ENCODE measurements around the gene RARG.
A peak's percentile ranks its signal among the peaks of the same experiment; 100 is the strongest.

Gene RARG

DNA sequence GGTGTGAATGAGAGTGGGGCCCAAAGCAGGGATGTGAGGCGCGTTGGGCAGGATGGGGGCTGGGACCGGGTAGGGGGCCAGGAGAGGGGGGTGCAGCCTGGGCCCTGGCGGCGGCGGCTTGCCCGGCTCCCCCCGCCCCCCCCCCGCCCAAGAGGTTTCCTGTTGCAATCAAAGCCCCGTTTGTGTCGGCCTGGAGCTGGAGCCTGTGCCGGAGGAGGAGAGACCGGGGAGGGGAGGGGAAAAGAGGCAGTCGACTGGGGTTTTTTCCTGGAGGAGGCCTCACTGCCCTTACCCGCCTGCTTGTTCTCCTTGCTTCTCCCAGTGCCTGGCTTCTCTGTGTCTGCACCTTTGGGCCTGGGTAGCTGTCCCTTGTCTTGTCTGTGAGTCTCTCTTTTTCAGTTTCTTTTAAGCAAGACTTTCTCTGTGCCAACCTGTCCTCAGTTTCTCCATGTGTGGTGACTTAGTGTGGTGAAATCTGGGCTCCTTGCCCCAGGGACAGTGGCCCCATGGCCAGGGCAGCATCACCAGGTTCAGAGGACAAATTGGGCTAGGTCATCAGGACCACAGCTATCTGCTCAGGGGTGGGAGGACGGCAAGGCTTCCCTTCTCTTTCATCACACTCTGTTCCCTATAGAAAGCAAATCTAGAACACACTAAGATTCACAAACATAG is 8.5 kb downstream of the RARG start:
- DNase-seq: no peak

DNA sequence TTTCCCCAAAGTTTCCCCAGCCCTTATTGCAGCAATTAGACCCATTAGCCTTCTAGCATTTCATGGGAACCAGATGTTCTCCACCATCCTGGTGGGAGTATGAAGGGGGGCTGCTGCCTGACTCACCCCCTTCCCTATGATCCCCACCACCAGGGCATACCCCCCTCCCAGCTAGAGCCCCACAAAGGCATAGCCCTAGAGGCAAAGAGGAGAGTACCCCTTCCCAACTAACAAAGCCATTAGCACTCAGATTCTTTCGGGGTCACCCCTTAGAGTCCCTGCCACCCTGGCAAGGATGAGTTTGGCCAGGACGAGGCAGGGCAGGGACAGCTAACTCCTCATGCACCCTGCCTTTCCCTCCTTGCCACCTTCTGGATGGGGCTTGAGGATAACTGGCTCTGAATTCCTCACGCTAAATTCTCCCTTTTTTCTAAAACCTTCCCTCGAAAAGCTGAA is 9.2 kb downstream of the RARG start:
- no peak for DNase-seq

DNA sequence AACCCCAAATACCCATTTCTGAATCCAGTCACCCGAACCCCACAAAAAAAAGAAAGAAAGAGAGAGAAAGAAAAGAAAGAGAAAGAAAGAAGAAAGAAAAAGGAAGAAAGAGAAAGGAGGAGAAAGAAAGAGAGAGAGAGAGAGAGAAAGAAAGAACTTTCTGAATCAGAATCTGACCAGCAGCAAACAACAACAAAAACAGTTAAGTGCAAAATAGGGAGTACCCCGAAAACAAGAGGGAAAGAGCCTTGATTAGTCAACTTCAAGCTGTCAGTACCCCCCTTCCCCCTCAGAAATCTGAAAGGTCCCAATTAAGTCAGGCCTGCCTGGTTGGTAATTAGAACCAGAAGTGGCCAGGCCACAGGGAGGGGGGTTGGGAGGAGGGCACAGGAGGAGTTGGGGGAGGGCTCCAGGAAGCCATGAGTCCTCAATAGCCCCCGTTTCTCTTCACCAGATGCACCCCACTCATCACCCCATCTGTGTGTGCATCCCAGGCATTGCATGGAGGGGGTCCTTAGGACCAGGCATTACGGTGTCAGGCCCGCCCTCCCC is 9.8 kb downstream of the RARG start:
- DNase-seq: no peak

DNA sequence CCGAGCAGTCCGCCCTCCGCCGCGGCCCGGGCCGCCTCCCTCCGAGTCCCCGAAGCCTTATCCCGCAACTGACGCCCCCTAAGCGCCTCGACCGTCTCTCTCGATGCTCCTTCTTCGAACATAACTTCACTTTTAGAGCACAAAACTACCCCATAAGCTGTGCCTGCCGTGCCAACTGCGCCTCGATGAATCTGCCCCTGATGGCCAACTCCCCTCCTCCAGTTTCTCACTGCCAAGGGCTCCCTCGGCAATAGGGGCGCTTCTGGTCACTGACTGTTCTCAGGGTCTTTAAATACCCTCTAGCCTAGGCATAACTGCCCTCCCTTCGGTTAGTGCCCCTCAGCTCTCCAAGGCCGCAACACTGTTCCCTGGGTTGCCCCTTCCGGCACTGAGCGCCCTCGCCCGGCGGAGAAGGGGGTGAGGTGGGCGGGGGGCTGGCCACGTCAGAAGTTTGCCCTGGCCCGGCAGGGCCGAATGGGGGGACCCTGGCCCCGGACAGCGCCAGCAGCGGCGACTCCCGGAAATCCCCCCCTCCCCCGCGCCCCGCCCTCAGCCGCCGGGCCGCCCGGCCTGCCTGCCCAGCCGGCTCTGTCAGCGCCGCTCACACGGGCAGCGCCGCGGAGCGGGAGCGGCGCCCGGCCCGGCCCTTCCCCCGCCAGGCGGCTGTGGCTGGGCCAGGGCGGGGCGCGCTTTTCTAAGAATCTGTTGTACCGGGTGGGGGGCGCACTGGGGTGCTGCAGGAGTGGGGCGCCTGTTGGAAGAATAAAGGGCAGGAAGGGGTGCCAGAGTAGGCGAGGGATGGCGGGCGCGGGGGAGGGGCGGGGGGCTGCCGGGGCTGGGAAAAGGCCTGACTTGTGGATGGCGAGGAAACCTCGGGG is 10.6 kb downstream of the RARG start:
- no peak for DNase-seq

DNA sequence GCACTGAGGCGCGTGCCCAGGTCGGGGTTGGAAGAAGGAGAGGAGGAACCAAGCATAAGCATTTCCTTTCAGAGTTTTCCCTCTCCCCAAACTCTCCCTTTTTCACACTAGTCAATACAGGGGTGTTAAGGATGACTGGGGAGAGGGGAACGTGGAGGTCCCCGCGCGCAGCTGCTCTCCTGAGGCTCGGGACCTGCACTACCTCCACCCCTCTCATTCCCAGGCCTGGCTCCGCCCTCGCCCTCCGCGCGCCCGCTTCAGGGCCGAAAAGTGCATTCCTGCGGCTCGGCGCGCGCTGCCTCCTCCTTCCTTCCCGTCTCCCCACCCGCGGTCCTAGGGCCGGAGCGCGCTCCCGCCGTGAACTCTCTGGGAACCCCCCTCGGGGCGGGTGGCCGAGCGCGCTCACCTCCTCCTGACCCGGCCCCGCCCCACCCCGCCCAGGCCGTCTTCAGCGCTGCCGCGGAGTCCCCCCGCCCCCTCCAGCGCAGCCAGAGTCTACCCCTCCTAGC is 11.3 kb downstream of the RARG start:
- peak in 1 of 2 experiments; percentile 57 for DNase-seq

DNA sequence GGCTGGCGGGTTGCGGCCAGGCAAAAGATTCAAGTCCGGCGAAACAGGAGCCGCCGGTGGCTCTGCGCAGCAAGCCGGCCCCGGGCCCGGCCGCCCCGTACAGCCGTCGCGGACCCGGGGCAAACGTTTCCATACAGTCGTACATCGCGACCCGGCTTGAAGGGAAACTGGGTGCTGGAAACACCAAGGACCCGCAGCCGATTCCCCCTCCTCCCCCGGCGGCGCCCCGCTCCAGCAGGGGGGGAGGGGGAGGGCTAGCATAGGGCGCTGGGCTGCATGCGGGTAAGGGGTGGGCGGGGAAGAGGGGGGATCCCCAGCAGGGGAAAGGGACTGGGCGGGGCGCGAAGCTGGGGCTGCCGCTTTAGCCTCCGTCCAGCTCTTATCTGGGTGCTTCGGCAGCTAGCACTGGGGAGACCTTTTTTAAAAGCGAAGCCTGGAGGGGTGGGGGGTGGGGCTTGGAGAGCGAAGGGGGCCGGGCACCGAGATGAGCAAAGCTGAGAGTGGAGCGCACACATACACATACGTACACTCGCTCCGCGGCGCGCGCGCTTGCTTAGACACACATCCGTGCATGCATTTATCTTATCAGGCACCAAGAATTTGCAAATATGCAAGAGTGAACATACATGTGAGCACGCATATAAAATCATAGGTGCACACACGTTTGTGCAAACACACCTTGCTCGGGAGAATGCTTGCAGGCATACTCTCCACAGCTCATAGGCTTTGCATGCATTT is 11.9 kb downstream of the RARG start:
- peak in 1 of 2 experiments; percentile 81 for DNase-seq

DNA sequence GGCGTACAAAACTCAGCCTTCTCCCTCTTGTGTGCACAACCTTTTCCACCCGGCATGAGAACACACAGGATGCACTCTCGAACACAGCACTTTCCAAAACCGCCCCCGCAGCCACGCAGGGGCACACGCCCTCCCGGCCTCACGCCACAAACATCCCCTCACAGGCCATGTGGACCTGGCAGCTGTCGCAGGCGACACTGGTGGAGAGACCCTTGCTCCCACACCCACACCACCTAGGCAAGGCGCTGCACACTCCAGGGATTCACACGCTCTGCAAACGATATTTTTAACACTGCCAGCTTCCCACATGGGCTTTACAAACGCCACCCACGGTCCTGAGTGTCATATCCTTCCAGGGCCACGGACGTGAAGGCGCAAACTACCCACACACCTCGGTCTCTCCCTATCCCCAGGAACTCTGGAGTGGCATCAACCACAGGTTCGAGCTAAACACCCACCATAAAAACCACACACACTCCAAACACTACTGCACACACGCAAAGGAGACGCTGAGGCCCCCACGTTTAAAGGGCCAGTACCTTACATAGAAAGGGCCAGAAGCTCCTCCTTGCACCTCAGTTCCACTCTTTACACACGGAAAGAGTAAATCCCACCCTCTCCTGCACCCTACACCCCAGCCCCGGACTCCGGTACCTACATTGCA is 12.6 kb downstream of the RARG start:
- DNase-seq: no peak

DNA sequence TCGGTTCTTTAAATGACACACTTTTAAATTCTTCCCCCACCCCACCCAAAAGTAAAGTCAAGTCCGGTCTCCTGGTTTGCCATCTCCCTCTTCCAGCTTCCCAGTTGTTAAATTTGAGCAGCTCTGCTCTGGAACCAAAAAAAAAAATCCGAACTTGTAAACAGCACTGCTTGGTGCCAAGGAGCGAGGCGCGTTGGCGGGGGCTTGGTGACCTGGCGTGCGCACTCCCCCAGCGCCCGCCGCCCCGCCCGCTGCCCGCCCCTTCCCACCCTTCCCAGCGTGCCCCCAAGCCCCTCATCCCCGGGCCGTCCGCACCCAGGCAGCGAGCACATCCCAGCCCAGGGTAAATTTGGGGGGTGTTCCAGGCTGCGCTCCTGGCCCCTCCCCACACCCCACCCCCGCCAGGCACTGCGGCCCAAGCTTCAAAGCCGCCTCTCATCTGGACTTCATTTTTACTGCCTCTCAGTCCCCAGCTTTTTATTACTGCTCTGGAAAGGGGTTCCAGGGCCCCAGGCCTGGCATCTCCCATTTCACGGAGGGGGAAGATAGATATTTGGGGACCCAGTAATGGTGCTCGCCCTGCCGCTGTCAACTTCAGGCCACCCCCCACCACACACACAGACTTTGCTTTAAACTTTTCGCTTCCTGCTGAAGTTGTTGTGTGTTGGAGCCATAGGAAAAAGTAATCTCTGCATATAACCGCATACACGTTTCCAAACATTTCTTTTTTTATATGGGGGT is 13.3 kb downstream of the RARG start:
- DNase-seq: no peak

DNA sequence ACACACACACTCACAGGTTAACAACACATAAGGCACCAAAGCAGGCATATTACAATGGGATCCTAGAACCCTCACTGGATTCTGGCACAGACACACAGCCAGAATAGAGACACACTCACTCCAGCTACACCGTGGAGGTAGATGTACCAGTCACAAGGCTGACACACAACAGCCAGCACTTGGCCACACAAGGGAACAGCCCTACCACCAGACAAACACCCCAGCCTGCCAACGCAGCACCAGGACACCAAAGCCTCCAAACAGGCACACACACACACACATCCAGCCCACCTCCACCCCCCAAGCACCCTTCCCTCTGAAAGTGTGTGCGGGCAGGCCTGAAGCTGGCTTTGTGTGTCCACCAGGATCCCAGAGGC is 14.1 kb downstream of the RARG start:
- DNase-seq: no peak

DNA sequence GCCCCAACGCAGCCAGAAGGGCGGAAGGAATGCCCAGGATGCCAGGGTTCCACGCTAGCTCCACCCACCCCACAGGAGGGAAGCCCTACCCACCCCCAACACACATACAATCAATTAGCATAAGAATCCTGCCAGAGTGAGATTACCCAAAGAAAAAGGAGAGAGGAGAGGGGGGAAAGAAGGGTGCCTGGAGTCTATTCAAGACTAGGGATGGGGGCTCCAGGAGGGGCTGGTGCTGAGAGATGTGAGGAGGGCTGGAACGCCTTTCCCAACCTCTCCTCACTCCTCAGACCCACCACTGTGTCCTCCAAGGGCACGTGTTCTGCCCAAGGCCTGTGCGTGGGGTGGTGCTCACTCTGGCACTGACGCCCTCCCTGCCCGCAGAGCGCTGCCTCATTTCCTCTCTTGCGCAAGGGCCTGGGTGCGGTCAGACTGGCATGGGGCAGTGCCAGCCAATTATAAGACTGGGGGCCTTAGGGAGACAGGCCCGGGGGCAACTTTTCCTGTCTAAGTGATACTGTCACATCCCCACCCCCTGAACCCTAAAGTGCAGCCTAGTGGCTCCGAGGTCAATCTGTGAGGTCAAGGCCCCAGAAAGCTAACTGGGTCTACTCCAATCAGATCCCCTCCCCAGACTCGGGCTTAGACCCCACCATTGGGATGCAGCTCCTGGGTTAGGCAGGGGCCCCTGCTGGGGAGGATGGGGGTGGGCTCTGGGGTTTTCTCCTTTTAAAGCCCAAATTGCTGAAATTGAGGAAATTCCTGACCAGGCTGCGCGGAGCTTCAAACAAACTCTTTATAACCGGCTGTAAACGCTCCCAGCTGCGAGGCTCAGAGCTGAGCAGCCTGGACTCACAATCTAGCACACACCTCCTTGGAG is 14.7 kb downstream of the RARG start:
- no peak for DNase-seq

DNA sequence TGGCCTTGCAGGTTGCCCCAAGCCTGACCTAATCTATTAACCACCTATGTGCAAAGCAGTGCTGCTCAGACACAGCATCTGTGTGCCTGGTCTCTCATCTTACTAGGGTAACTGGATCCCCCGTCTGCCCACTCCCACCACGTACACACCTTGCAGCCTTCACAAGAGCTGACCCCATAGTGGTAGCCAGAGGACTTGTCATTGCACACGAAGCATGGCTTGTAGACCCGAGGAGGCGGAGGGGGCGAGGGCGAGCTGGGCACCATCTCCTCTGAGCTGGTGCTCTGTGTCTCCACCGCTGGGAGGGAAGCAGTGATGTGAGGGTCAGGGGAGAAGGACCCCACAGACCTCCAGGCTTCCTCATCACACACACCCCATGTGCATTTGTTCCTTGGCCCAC is 16.5 kb downstream of the RARG start:
- DNase-seq: no peak

DNA sequence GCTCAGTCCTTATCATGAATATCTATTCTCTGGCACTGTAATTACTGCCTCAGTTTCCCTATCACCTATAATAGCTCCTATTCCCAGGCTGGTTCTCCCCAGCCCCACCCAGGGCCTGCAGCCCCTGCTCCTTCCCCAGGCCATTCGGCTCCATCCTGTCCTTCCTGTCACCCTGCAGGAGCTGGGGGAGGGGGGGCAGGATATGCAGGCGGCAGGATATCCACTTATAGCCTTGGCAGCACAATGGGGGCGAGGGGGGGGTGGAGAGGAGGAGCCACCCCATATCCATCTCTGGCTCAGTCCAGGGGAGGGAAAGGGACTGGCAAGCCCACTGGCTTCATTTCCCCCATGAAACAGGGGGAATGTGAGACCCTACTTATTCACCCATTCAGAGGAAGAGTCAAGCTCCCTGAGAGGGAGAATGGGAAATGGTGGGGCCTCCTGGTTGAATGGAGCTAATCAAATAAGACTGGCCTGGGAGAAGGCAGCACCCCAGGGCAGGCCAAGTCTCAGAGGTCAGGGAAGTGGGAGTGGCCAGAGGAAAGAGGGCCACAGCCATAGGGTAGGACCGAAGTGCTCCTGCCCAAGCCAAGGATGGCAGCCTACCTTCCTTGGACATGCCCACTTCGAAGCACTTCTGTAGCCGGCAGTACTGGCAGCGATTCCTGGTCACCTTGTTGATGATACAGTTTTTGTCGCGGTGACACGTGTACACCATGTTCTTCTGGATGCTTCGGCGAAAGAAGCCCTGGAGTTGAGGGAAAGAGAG is 17.1 kb downstream of the RARG start:
- DNase-seq: no peak

DNA sequence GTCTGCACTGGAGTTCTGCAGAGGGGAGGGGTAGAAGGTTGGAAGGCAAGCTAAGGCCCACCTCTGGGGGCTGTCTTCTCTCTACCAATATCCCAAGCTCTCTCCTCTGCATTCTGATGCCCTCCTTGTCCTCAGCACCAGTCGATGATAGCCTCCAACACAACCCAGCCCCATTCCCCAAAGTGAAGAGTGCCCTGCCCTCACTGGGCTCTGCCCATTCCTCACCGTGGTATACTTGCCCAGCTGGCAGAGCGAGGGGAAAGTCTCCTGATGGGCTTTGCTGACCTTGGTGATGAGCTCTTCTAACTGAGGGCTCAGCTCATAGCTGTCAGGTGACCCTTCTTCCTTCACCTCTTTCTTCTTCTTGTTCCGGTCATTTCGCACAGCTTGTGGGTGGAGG is 17.8 kb downstream of the RARG start:
- DNase-seq: no peak

DNA sequence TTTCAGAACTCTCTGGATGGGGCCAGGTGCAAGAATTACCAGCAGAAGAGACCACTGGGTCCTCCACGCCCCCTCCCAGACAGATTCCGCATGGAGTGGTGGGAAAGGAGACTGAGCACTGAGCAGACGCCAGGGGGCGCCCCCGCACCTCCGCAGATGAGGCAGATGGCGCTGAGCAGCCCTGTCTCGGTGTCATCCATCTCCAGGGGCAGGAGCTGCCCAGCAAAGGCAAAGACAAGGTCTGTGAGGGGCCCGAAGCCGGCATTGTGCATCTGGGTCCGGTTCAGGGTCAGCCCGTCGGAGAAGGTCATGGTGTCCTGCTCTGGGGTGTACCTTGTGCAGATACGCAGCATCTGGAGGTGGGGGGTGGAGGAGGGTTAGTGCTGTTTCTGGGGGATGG is 18.7 kb downstream of the RARG start:
- peak in 1 of 2 experiments; percentile 19 for DNase-seq

DNA sequence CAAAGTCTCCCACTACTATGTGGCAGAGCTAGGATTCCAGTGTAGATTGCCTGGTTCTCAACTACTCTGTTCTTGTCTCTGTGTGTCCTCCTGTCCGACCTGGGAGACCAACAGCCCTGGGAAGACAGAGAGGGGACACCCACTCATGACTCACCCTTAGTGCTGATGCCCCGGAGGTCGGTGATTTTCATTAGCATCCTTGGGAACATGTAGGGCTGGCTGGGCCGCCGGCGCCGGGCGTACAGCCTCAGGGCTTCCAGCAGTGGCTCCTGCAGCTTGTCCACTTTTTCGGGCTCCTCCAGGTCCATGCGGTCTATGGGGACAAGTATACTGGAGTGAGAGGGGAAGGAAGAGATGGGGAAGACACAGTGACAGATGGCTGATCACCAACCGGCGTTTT is 19.1 kb downstream of the RARG start:
- DNase-seq: no peak

DNA sequence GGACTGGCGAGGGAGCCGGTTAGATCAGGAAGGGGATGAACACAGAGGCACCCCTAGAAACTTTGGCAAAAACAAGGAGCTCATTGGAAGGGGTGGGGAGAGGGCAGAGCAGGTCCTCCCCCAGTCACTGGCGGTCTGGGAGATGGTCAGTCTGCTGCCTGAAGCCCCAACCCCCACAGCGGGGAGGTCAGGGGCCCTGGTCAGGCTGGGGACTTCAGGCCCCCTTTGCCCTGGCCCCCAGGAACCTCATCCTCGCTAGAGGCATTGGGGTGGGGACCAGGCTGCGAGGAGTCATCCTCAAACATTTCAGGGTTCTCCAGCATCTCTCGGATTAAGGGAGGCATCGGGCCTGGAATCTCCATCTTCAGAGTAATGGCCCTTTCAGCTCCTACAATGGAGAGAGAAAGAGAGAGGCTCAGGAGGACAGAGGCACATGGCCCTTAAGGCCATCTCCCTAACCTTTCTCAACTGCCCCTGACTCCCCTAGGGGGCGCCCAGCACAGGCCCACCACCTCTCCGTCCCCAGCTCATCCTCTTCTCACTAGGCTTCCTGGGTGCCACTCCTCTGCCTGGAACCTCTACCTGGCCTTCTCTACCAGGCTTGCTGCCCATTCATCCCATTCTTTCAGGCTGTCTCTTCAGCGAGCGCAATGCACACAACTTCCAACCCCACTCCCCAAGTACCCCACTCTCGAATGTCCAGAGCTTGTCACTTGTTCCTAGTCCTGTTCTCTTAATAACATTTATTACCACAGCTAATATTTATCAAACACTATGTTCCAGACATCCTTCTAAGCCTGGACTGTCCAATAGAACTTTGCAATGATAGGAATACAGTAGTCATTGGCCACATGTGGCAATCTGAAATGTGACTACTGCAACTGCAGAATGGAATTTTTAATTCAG is 20.3 kb downstream of the RARG start:
- no peak for DNase-seq

DNA sequence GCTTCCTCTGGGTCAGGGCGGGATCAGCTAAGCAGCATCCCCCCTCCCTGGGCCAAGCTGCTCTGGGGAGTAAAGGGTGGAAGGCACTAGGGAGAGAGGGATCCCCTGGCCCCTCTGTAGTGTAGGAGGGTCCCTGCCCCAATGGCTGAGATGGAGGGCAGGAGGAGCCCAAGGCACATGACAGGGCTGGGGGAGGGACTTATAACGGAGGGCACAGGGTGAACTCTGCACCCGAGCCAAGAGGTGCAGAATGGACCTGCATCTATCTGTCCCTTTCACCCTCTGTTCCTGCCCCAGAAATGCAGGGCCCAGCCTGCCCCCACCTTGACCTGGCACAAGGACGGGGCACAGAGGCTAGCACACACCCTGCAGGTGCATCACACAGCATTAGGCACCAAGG is 21.2 kb downstream of the RARG start:
- no peak for DNase-seq

DNA sequence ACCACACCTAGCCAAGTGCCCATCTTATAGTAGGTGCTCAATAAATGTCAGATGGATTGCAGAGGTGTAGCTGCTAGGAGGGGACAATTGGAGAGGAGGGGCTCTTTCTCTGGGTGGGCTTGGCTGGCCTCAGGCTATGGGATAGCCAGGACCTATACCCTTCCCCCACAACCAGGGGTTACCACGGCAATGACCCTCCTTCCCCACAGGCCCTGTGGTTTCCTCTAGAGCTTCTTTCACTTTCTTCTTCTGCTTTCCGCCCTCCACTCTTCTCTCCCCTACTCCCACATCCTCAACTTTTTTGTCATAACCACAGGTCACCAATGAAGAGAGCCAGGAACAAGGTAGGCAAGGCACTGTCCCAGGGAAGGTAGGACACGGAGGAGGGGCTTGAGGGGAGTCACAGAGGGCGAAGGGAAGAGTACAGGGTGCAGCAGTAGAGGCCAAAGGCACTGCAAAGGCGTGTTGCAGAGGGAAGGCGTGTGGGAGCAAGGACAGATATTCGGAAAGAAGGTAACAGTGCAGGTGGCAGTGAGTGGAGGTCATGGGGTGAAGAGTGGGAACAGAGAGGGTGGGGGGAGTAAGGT is 23.0 kb downstream of the RARG start:
- DNase-seq: no peak
